Erythroblast (primary cell): ENCODE results near the gene FOXP1.

Experiments used
- GATA1 ChIP-seq: IDR thresholded peaks from 2 replicates; pipeline ENCODE4 v1.6.1; 2011; ENCODE audit warnings: low read depth, mild to moderate bottlenecking, control low read depth, low read length, moderate library complexity
- POLR2A ChIP-seq: IDR thresholded peaks from 2 replicates; pipeline ENCODE4 v1.6.1; 2011; ENCODE audit warnings: mild to moderate bottlenecking, low read length

GRCh38 chr3:70985572-70985971 is 598.0 kb downstream of the FOXP1 start:
- no peak for TF ChIP-seq POLR2A
- no peak for TF ChIP-seq GATA1
